HCT116 (cell line): Measurements from ENCODE around the gene QRICH2. TPM values are rescaled to one million over a fixed set of nuclear protein-coding genes. Genes with fewer than 3 reads are reported as not detected.

Experiments
- ATAC-seq: fragments of 200-7000 bp; cut with Tn5 transposase; 2 replicates; pipeline ENCODE4 v1.9.1; 2020; ENCODE audit warnings: mild to moderate bottlenecking, moderate library complexity
- BruUV-seq: library from RNA; stranded (reverse); fragments of 400-500 nt; replicated peaks from 2 replicates; lab custom pipeline; 2021; lab: Mats Ljungman, UMichigan
- CTCF ChIA-PET: fragments of 300-600 bp; sonication (Branson Sonifier 250); formaldehyde crosslinking; loops from one replicate; lab custom pipeline; 2021; ENCODE audit warnings: antibody characterized with exemption; lab: Charles Lee
- POLR2A ChIA-PET: fragments of 300-600, 350-600 bp; sonication (Branson Sonifier 250); formaldehyde crosslinking; loops from one replicate; lab custom pipeline; 2021; ENCODE audit warnings: antibody characterized with exemption; lab: Charles Lee
- RAD21 ChIA-PET, 2 experiments: fragments of 300-600 bp; sonication (Branson Sonifier 250); formaldehyde crosslinking; loops; one replicate each; lab custom pipeline; 2023; ENCODE audit warnings: low total read pairs in 2 of 2; ENCODE audit not compliant: uncharacterized antibody in 2 of 2, unreplicated experiment in 2 of 2, low non-redundant PET in 1 of 2; lab: Charles Lee
- DNase-seq: peaks from one replicate; pipeline ENCODE4 v3.0.0-alpha.2; 2010; ENCODE audit warnings: low read depth, low spot score
- H2AFZ ChIP-seq: fragments of 200-600 bp; shearing (Covaris generic), sonication (generic); 2 replicates; pipeline ENCODE4 v1.6.1; 2017; ENCODE audit warnings: low read depth, mixed run types, mixed read lengths, antibody characterized with exemption, low read length; ENCODE audit not compliant: poor library complexity, severe bottlenecking
- H3K27ac ChIP-seq: 2 replicates; pipeline ENCODE4 v1.5.1; 2012; ENCODE audit warnings: low read depth, low read length
- H3K27me3 ChIP-seq: fragments of 200-600 bp; sonication (generic); 2 replicates; pipeline ENCODE4 v1.6.1; 2016; ENCODE audit warnings: mixed run types, low read length, mixed read lengths; ENCODE audit not compliant: insufficient read depth
- H3K36me3 ChIP-seq, 2 experiments: fragments of 200-500 bp in 1 of 2; fragments of 200-600 bp in 1 of 2; sonication (Bioruptor generic) in 1 of 2; sonication (generic) in 1 of 2; 2 replicates each; pipeline versions ENCODE4 v1.5.1 to v1.6.1; 2014 to 2016; ENCODE audit warnings: low read length in 2 of 2, inconsistent platforms in 1 of 2, mixed read lengths in 1 of 2, mixed run types in 1 of 2; ENCODE audit not compliant: insufficient read depth in 2 of 2, control insufficient read depth in 1 of 2
- H3K4me1 ChIP-seq, 2 experiments: fragments of 200-600 bp in 1 of 2; sonication (generic) in 1 of 2; 2 replicates each; pipeline versions ENCODE4 v1.5.1 to v1.6.1; 2012 to 2017; ENCODE audit warnings: low read length in 2 of 2, inconsistent platforms in 1 of 2, mild to moderate bottlenecking in 1 of 2, mixed read lengths in 1 of 2, mixed run types in 1 of 2, moderate library complexity in 1 of 2; ENCODE audit not compliant: insufficient read depth in 2 of 2, control insufficient read depth in 1 of 2
- H3K4me2 ChIP-seq: fragments of 200-600 bp; sonication (generic); 2 replicates; pipeline ENCODE4 v1.6.1; 2017; ENCODE audit warnings: mixed run types, low read length, mixed read lengths
- H3K4me3 ChIP-seq, 2 experiments: fragments of 200-600 bp in 1 of 2; sonication (generic) in 1 of 2; replicated peaks in 1 of 2; 2 replicates each; pipeline ENCODE4 v1.5.1; 2011 to 2016; ENCODE audit warnings: low read length in 2 of 2, control low read depth in 1 of 2, low read depth in 1 of 2, mild to moderate bottlenecking in 1 of 2, mixed read lengths in 1 of 2, mixed run types in 1 of 2
- H3K79me2 ChIP-seq: fragments of 200-600 bp; sonication (generic); 2 replicates; pipeline ENCODE4 v1.6.1; 2017; ENCODE audit warnings: mild to moderate bottlenecking, mixed run types, low read length, moderate library complexity, mixed read lengths; ENCODE audit not compliant: insufficient read depth
- H3K9ac ChIP-seq: fragments of 200-600 bp; sonication (generic); 2 replicates; pipeline ENCODE4 v1.6.1; 2016; ENCODE audit warnings: low read length, mixed read lengths
- H3K9me2 ChIP-seq: fragments of 200-600 bp; sonication (generic), shearing (Covaris generic); 2 replicates; pipeline ENCODE4 v1.6.1; 2017; ENCODE audit warnings: mixed run types, mild to moderate bottlenecking, moderate library complexity; ENCODE audit not compliant: insufficient read depth
- H3K9me3 ChIP-seq, 2 experiments: fragments of 200-500 bp in 1 of 2; fragments of 200-600 bp in 1 of 2; sonication (Bioruptor generic) in 1 of 2; sonication (generic) in 1 of 2; 2 replicates each; pipeline ENCODE4 v1.6.1; 2014 to 2017; ENCODE audit warnings: low read length in 2 of 2, mixed read lengths in 2 of 2, inconsistent platforms in 1 of 2, low read depth in 1 of 2, mild to moderate bottlenecking in 1 of 2, mixed run types in 1 of 2, moderate library complexity in 1 of 2; ENCODE audit not compliant: control insufficient read depth in 1 of 2, insufficient read depth in 1 of 2
- H4K20me1 ChIP-seq: fragments of 200-600 bp; sonication (generic), shearing (Covaris generic); 2 replicates; pipeline ENCODE4 v1.6.1; 2017; ENCODE audit warnings: mixed run types, mild to moderate bottlenecking, moderate library complexity; ENCODE audit not compliant: insufficient read depth
- ATF3 ChIP-seq: IDR thresholded peaks from 2 replicates; pipeline ENCODE4 v1.6.1; 2012
- CBX3 ChIP-seq: IDR thresholded peaks from 2 replicates; pipeline ENCODE4 v1.6.1; 2012; ENCODE audit warnings: low read depth
- ELF1 ChIP-seq: IDR thresholded peaks from 2 replicates; pipeline ENCODE4 v1.6.1; 2012; ENCODE audit warnings: low read depth, borderline replicate concordance
- EZH2 ChIP-seq: fragments of 200-600 bp; sonication (generic); IDR thresholded peaks from 2 replicates; pipeline ENCODE4 v1.6.1; 2017; ENCODE audit warnings: antibody characterized with exemption, mixed run types
- EZH2phosphoT487 ChIP-seq: fragments of 200-600 bp; IDR thresholded peaks from 2 replicates; pipeline ENCODE4 v1.6.1; 2018; ENCODE audit warnings: antibody characterized with exemption, borderline replicate concordance
- JUND ChIP-seq: IDR thresholded peaks from 2 replicates; pipeline ENCODE4 v1.6.1; 2012
- MAX ChIP-seq: IDR thresholded peaks from 2 replicates; pipeline ENCODE4 v1.6.1; 2012
- POLR2A ChIP-seq: IDR thresholded peaks from 2 replicates; pipeline ENCODE4 v1.7.0; 2011; ENCODE audit warnings: borderline replicate concordance; ENCODE audit not compliant: insufficient read depth, insufficient read length; ENCODE audit errors: extremely low read depth
- POLR2AphosphoS5 ChIP-seq: IDR thresholded peaks from 2 replicates; pipeline ENCODE4 v1.6.1; 2011; ENCODE audit warnings: mild to moderate bottlenecking, low read depth, low read length, moderate library complexity
- RAD21 ChIP-seq: IDR thresholded peaks from 2 replicates; pipeline ENCODE4 v1.6.1; 2012; ENCODE audit warnings: low read depth, mild to moderate bottlenecking
- SIN3A ChIP-seq: IDR thresholded peaks from 2 replicates; pipeline ENCODE4 v1.6.1; 2012; ENCODE audit warnings: low read depth
- SP1 ChIP-seq: IDR thresholded peaks from 2 replicates; pipeline ENCODE4 v1.6.1; 2012; ENCODE audit warnings: low read depth
- SRF ChIP-seq: IDR thresholded peaks from 2 replicates; pipeline ENCODE4 v1.6.1; 2012; ENCODE audit warnings: low read depth
- intact Hi-C: fragments of 100-400 bp; cut with micrococcal nuclease; formaldehyde crosslinking; loops from 2 replicates; pipeline ENCODE4 v1.10.0; 2022
- total RNA-seq: library from RNA; stranded (reverse); gene quantifications from one replicate; pipeline ENCODE4 v1.2.1, GENCODE V29; 2021; ENCODE audit not compliant: unreplicated experiment
- TF ChIP-seq, protein P1 (sequence below), 3 experiments: fragments of 200-600 bp in 1 of 3; sonication (generic) in 1 of 3; IDR thresholded peaks in 2 of 3; conservative IDR thresholded peaks in 1 of 3; 2 replicates each; pipeline ENCODE4 v1.5.1; 2012 to 2017; ENCODE audit warnings: low read depth in 2 of 3, low read length in 2 of 3, antibody characterized with exemption in 1 of 3, borderline replicate concordance in 1 of 3, control low read depth in 1 of 3, mild to moderate bottlenecking in 1 of 3, mixed read lengths in 1 of 3, mixed run types in 1 of 3, moderate library complexity in 1 of 3; ENCODE audit not compliant: insufficient read depth in 1 of 3
- TF ChIP-seq, protein P2 (sequence below): IDR thresholded peaks from 2 replicates; pipeline ENCODE4 v1.6.1; 2011; ENCODE audit warnings: mild to moderate bottlenecking, low read length, moderate library complexity; ENCODE audit not compliant: insufficient replicate concordance; ENCODE audit errors: extremely low read depth

Gene QRICH2
- total RNA-seq, 1 experiment from 2014 or later: 4.9 TPM

- ChIA-PET RAD21 (no interaction called here), CTCF (no interaction called here), POLR2A (no interaction called here)
- Histone ChIP-seq H3K36me3 (no peaks in the 10 kb centered on the region; a peak in 1 of 4 replicates), H4K20me1 (no peaks in the 10 kb centered on the region), H3K27me3 (no peaks in the 10 kb centered on the region), H2AFZ (no peak overlapping the region), H3K4me1 (no peaks in the 10 kb centered on the region), H3K79me2 (no peaks in the 10 kb centered on the region), H3K9me2 (no peaks in the 10 kb centered on the region), H3K9ac (no peak overlapping the region), H3K4me2 (no peak overlapping the region), H3K4me3 (no peak overlapping the region), H3K9me3 (no peaks in the 10 kb centered on the region), H3K27ac (no peak overlapping the region)
- no TSS peak for BruUV-seq
- intact Hi-C loops: no loop called here
- no peak for ATAC-seq
- no peak for TF ChIP-seq POLR2A
- TF ChIP-seq ATF3: no peak
- no peak for TF ChIP-seq EZH2
- no peak for TF ChIP-seq ELF1
- no peak for DNase-seq
Measured at GRCh38 chr17:76292567-76292966, 15.5 kb downstream of the QRICH2 start.

GRCh38 chr17:76281573-76282371, 26.3 kb downstream of the QRICH2 start:
- ATAC-seq (no peak), DNase-seq (no peak)
- no peaks in the 10 kb centered on the region for H3K36me3 ChIP-seq
- intact Hi-C loops: no loop called here
- H3K4me3 ChIP-seq: no peak overlapping the region
- no peak overlapping the region for H2AFZ ChIP-seq
- H3K27me3 ChIP-seq: no peaks in the 10 kb centered on the region
- CTCF ChIA-PET: interaction anchor here (4.4 to 5.1 kb wide), 2 partner anchors 18 to 159 kb away, joined by 34 to 132 read pairs; partner anchors contain the start of gene UBALD2
- no TSS peak for BruUV-seq
- no peaks in the 10 kb centered on the region for H4K20me1 ChIP-seq
- no peak overlapping the region for H3K4me2 ChIP-seq
- no peaks in the 10 kb centered on the region for H3K9me2 ChIP-seq
- H3K27ac ChIP-seq: no peak overlapping the region
- H3K79me2 ChIP-seq: no peaks in the 10 kb centered on the region
- TF ChIP-seq, protein P1, sequence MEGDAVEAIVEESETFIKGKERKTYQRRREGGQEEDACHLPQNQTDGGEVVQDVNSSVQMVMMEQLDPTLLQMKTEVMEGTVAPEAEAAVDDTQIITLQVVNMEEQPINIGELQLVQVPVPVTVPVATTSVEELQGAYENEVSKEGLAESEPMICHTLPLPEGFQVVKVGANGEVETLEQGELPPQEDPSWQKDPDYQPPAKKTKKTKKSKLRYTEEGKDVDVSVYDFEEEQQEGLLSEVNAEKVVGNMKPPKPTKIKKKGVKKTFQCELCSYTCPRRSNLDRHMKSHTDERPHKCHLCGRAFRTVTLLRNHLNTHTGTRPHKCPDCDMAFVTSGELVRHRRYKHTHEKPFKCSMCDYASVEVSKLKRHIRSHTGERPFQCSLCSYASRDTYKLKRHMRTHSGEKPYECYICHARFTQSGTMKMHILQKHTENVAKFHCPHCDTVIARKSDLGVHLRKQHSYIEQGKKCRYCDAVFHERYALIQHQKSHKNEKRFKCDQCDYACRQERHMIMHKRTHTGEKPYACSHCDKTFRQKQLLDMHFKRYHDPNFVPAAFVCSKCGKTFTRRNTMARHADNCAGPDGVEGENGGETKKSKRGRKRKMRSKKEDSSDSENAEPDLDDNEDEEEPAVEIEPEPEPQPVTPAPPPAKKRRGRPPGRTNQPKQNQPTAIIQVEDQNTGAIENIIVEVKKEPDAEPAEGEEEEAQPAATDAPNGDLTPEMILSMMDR (IDR thresholded peaks at IDR 0.05 in 2 of 3, conservative IDR thresholded peaks at IDR 0.05 in 1 of 3; ENCODE audit: borderline replicate concordance in 1 of 3, insufficient read depth in 1 of 3, low read depth in 2 of 3, low read length in 2 of 3): no peak
- TF ChIP-seq EZH2phosphoT487 (no peak), EZH2 (no peak), SRF (no peak), RAD21 (no peak), JUND (no peak), SIN3A (no peak), CBX3 (no peak), POLR2AphosphoS5 (no peak), SP1 (no peak), MAX (no peak)
- TF ChIP-seq, protein P2, sequence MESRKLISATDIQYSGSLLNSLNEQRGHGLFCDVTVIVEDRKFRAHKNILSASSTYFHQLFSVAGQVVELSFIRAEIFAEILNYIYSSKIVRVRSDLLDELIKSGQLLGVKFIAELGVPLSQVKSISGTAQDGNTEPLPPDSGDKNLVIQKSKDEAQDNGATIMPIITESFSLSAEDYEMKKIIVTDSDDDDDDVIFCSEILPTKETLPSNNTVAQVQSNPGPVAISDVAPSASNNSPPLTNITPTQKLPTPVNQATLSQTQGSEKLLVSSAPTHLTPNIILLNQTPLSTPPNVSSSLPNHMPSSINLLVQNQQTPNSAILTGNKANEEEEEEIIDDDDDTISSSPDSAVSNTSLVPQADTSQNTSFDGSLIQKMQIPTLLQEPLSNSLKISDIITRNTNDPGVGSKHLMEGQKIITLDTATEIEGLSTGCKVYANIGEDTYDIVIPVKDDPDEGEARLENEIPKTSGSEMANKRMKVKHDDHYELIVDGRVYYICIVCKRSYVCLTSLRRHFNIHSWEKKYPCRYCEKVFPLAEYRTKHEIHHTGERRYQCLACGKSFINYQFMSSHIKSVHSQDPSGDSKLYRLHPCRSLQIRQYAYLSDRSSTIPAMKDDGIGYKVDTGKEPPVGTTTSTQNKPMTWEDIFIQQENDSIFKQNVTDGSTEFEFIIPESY: no peak
- POLR2A ChIA-PET: no interaction called here
- H3K9me3 ChIP-seq: no peaks in the 10 kb centered on the region
- RAD21 ChIA-PET: interaction anchor here in 1 of 2 experiments (0.6 kb wide), 1 partner anchor 100 kb away, joined by 4 read pairs; no protein-coding TSS in a partner anchor
- peaks cover 0 to 11% of the 10 kb centered on the region in 2 experiments; a peak in 2 of 4 replicates for H3K4me1 ChIP-seq
- H3K9ac ChIP-seq: no peak overlapping the region
